A549 (cell line): ENCODE data around the gene PVALEF. TPM values are rescaled to one million over a fixed set of nuclear protein-coding genes. Genes with fewer than 3 reads are reported as not detected.

Experiments used
- ATAC-seq, 2 experiments: fragments of 200-7000 bp in 1 of 2; fragments of >200 bp in 1 of 2; cut with Nextera tagmentation in 1 of 2; cut with Tn5 transposase in 1 of 2; 3 replicates each; pipeline versions ENCODE4 v1.8.0 to v1.9.1; 2018 to 2020; ENCODE audit warnings: mild to moderate bottlenecking in 1 of 2, moderate library complexity in 1 of 2
- CTCF ChIA-PET: fragments of 300-600 bp; sonication (Branson Sonifier 250); formaldehyde crosslinking; extraction: SDS; loops from one replicate; lab custom pipeline; 2021; ENCODE audit warnings: antibody characterized with exemption, inconsistent platforms; lab: Yijun Ruan, JAX
- POLR2A ChIA-PET: fragments of 350-600 bp; formaldehyde crosslinking; extraction: SDS; loops from one replicate; lab custom pipeline; 2021; ENCODE audit warnings: antibody characterized with exemption, inconsistent platforms; lab: Yijun Ruan, JAX
- DNase-seq, 2 experiments: peaks; one replicate each; pipeline versions ENCODE4 v3.0.0 to v3.0.0-alpha.2; 2011 to 2016; ENCODE audit warnings: low read depth in 1 of 2, low spot score in 1 of 2
- FAIRE-seq: peaks from 2 replicates; lab custom pipeline; 2011; peaks lifted over from hg19 to GRCh38; lab: Jason Lieb, UNC
- H3K27ac ChIP-seq, 2 experiments: fragments of >200 bp; sonication (Bioruptor Twin); formaldehyde crosslinking; 3 replicates each; pipeline ENCODE4 v1.5.1; 2016 to 2017
- H3K4me1 ChIP-seq: fragments of >200 bp; sonication (Bioruptor Twin); formaldehyde crosslinking; 3 replicates; pipeline ENCODE4 v1.6.1; 2016
- H3K4me2 ChIP-seq: fragments of >200 bp; sonication (Bioruptor Twin); formaldehyde crosslinking; 3 replicates; pipeline ENCODE4 v1.6.1; 2016
- H3K4me3 ChIP-seq: fragments of >200 bp; sonication (Bioruptor Twin); formaldehyde crosslinking; 3 replicates; pipeline ENCODE4 v1.5.1; 2016
- H3K9me3 ChIP-seq: fragments of >200 bp; sonication (Bioruptor Twin); formaldehyde crosslinking; 3 replicates; pipeline ENCODE4 v1.6.1; 2016
- ATOH8 ChIP-seq: fragments of 250-450 bp; sonication (Bioruptor Pico); IDR thresholded peaks from 2 replicates; pipeline ENCODE4 v1.5.0; 2020; ENCODE audit warnings: low read depth, mild to moderate bottlenecking, moderate library complexity
- CHD2 ChIP-seq: fragments of 150-350 bp; IDR thresholded peaks from 2 replicates; pipeline ENCODE4 v1.6.1; 2014; ENCODE audit warnings: low read length; ENCODE audit not compliant: partially characterized antibody
- E2F6 ChIP-seq: IDR thresholded peaks from 2 replicates; pipeline ENCODE4 v1.6.1; 2012; ENCODE audit warnings: low read depth, borderline replicate concordance
- EHMT2 ChIP-seq: fragments of 200-600 bp; sonication (generic); IDR thresholded peaks from 2 replicates; pipeline ENCODE4 v1.6.1; 2016; ENCODE audit warnings: antibody characterized with exemption, low read depth, mild to moderate bottlenecking, moderate library complexity
- ESRRA ChIP-seq: fragments of 150-350 bp; IDR thresholded peaks from 2 replicates; pipeline ENCODE4 v1.6.1; 2014; ENCODE audit warnings: mild to moderate bottlenecking, low read length, borderline replicate concordance
- FOSB ChIP-seq: fragments of 250-450 bp; sonication (Bioruptor Pico); IDR thresholded peaks from 2 replicates; pipeline ENCODE4 v1.5.0; 2020; ENCODE audit warnings: mild to moderate bottlenecking, moderate library complexity
- FOXS1 ChIP-seq: fragments of 250-450 bp; sonication (Bioruptor Pico); IDR thresholded peaks from 2 replicates; pipeline ENCODE4 v1.5.0; 2020; ENCODE audit warnings: mild to moderate bottlenecking, moderate library complexity
- GATA3 ChIP-seq: IDR thresholded peaks from 2 replicates; pipeline ENCODE4 v1.6.1; 2012; ENCODE audit warnings: borderline replicate concordance
- HDAC2 ChIP-seq: fragments of 200-600 bp; sonication (generic); IDR thresholded peaks from 2 replicates; pipeline ENCODE4 v1.6.1; 2016
- HEYL ChIP-seq: fragments of 250-450 bp; sonication (Bioruptor Pico); IDR thresholded peaks from 2 replicates; pipeline ENCODE4 v1.8.0; 2021; ENCODE audit warnings: mild to moderate bottlenecking, moderate library complexity
- HOXA7 ChIP-seq: fragments of 250-450 bp; sonication (Bioruptor Pico); IDR thresholded peaks from 2 replicates; pipeline ENCODE4 v1.5.0; 2020; ENCODE audit warnings: mild to moderate bottlenecking, moderate library complexity
- HOXB13 ChIP-seq: fragments of 250-450 bp; sonication (Bioruptor Pico); IDR thresholded peaks from 2 replicates; pipeline ENCODE4 v1.5.0; 2020; ENCODE audit warnings: low read depth, mild to moderate bottlenecking, moderate library complexity
- HOXB5 ChIP-seq: fragments of 250-450 bp; sonication (Bioruptor Pico); IDR thresholded peaks from 2 replicates; pipeline ENCODE4 v1.5.0; 2020; ENCODE audit warnings: mild to moderate bottlenecking, moderate library complexity
- JUN ChIP-seq, 2 experiments: fragments of >200 bp; sonication (Bioruptor Twin); formaldehyde crosslinking; IDR thresholded peaks; 2 replicates in 1 of 2; 3 replicates in 1 of 2; pipeline ENCODE4 v1.6.1; 2016 to 2017
- KDM1A ChIP-seq: fragments of 200-600 bp; sonication (generic); IDR thresholded peaks from 2 replicates; pipeline ENCODE4 v1.6.1; 2016; ENCODE audit warnings: low read depth, mild to moderate bottlenecking
- KDM5A ChIP-seq: fragments of 200-600 bp; sonication (generic); IDR thresholded peaks from 2 replicates; pipeline ENCODE4 v1.6.1; 2016; ENCODE audit warnings: antibody characterized with exemption, mild to moderate bottlenecking
- MYC ChIP-seq: IDR thresholded peaks from 2 replicates; pipeline ENCODE4 v1.6.1; 2012; ENCODE audit warnings: mild to moderate bottlenecking, inconsistent platforms, low read length, improper control_type of control experiment, borderline replicate concordance
- NR3C1 ChIP-seq: fragments of >200 bp; sonication (Bioruptor Twin); formaldehyde crosslinking; IDR thresholded peaks from 3 replicates; pipeline ENCODE4 v1.6.1; 2017
- RARB ChIP-seq: fragments of 250-450 bp; sonication (Bioruptor Pico); IDR thresholded peaks from 2 replicates; pipeline ENCODE4 v1.8.0; 2021; ENCODE audit warnings: mild to moderate bottlenecking, moderate library complexity
- REST ChIP-seq: fragments of 200-600 bp; sonication (generic); IDR thresholded peaks from 2 replicates; pipeline ENCODE4 v1.6.1; 2016; ENCODE audit warnings: antibody characterized with exemption, mild to moderate bottlenecking, moderate library complexity
- RNF2 ChIP-seq: fragments of 200-600 bp; sonication (generic); IDR thresholded peaks from 2 replicates; pipeline ENCODE4 v1.6.1; 2016; ENCODE audit warnings: low read depth, mild to moderate bottlenecking, antibody characterized with exemption, moderate library complexity, borderline replicate concordance
- SREBF2 ChIP-seq: fragments of 450-650 bp; IDR thresholded peaks from 2 replicates; pipeline ENCODE4 v1.6.1; 2014; ENCODE audit warnings: mild to moderate bottlenecking, moderate library complexity
- TP53 ChIP-seq: fragments of 250-450 bp; sonication (Bioruptor Pico); IDR thresholded peaks from 2 replicates; pipeline ENCODE4 v1.5.0; 2021; ENCODE audit warnings: mild to moderate bottlenecking, moderate library complexity
- ZFP36 ChIP-seq: fragments of 450-650 bp; IDR thresholded peaks from 2 replicates; pipeline ENCODE4 v1.6.1; 2014; ENCODE audit warnings: borderline replicate concordance; ENCODE audit not compliant: partially characterized antibody
- ZNF302 ChIP-seq: fragments of 250-450 bp; sonication (Bioruptor Pico); IDR thresholded peaks from 2 replicates; pipeline ENCODE4 v1.9.0; 2021; ENCODE audit warnings: inconsistent platforms, mild to moderate bottlenecking, moderate library complexity
- WGBS: methylation state at CpG from one replicate; pipeline ENCODE4 v1.1.6; 2017; ENCODE audit errors: missing lambda C conversion rate; 5-methylcytosine and 5-hydroxymethylcytosine counted together
- polyA plus RNA-seq, 4 experiments: library from polyadenylated mRNA; depleted of rRNA in 3 of 4; stranded (reverse); fragments of >200 nt; fragmentation: RNase III in 1 of 4; extraction: RNeasy Plus Mini Kit Qiagen cat#74134 plus additional on column Dnase treatment in 1 of 4; gene quantifications; 2 replicates in 3 of 4; 3 replicates in 1 of 4; pipeline ENCODE4 v1.2.3, GENCODE V29; 2011 to 2017

Gene PVALEF
- polyA plus RNA-seq, 2 of the 4 experiments (the other 2 are of a cell fraction), result not detected

GRCh38 chr17:81163051-81163695, 2.1 kb upstream of the PVALEF start:
- 75% methylated on average over 19 of the region's 19 CpGs for WGBS
- ChIA-PET CTCF (interaction anchor here (1.0 to 3.1 kb wide), 5 partner anchors 10 to 85 kb away, joined by 3 to 18 read pairs (median 3); no protein-coding TSS in a partner anchor), POLR2A (no interaction called here)
- Histone ChIP-seq H3K4me2 (no peak overlapping the region), H3K27ac (no peak overlapping the region), H3K9me3 (no peaks in the 10 kb centered on the region), H3K4me1 (peaks cover 6% of the 10 kb centered on the region; the same call in 2 of the 3 replicates), H3K4me3 (no peak overlapping the region)
- ATAC-seq (no peak), DNase-seq (no peak), FAIRE-seq (no peak)
- TF ChIP-seq FOXS1 (CRISPR knock-in tag), result no peak
- TF ChIP-seq ZFP36, result peak; percentile 63

GRCh38 chr17:81163703-81164370, 1.5 kb upstream of the PVALEF start:
- CTCF ChIA-PET, result interaction anchor here (1.1 to 3.1 kb wide), 6 partner anchors 9 to 321 kb away, joined by 3 to 18 read pairs (median 3); no protein-coding TSS in a partner anchor

GRCh38 chr17:81164371-81165245, 699 bp upstream of the PVALEF start:
- POLR2A ChIA-PET, result no interaction called here
- no peak overlapping the region for H3K4me3 ChIP-seq
- H3K27ac ChIP-seq, result no peak overlapping the region
- CTCF ChIA-PET, result interaction anchor here (0.5 to 3.1 kb wide), 8 partner anchors 8 to 320 kb away, joined by 3 to 18 read pairs (median 4); no protein-coding TSS in a partner anchor
- DNase-seq (no peak), FAIRE-seq (no peak), ATAC-seq (peak in 1 of 2 experiments; percentile 21; a peak in 3 of 6 replicates)
- no peaks in the 10 kb centered on the region for H3K9me3 ChIP-seq
- WGBS, result 70% methylated on average over 18 of the region's 19 CpGs
- H3K4me1 ChIP-seq, result peaks cover 6% of the 10 kb centered on the region; the same call in 2 of the 3 replicates
- no peak overlapping the region for H3K4me2 ChIP-seq
- TF ChIP-seq ZFP36, result no peak
- TF ChIP-seq ZNF302, result no peak
- TF ChIP-seq REST, result no peak
- no peak for TF ChIP-seq TP53 (CRISPR knock-in tag)
- no peak for TF ChIP-seq EHMT2
- TF ChIP-seq HEYL (CRISPR knock-in tag), result no peak
- no peak for TF ChIP-seq HOXA7
- no peak for TF ChIP-seq KDM5A
- no peak for TF ChIP-seq FOSB
- no peak for TF ChIP-seq CHD2
- TF ChIP-seq ESRRA, result no peak
- no peak for TF ChIP-seq HOXB13
- no peak for TF ChIP-seq GATA3
- no peak for TF ChIP-seq SREBF2
- TF ChIP-seq NR3C1, result no peak
- no peak for TF ChIP-seq MYC
- TF ChIP-seq E2F6, result no peak
- no peak for TF ChIP-seq HDAC2
- TF ChIP-seq JUN (IDR thresholded peaks at IDR 0.05), result no peak

More at GRCh38 chr17:81163703-81164370, 1.5 kb upstream of the PVALEF start:
- H3K4me1 ChIP-seq, result peaks cover 6% of the 10 kb centered on the region; the same call in 2 of the 3 replicates
- 78% methylated on average over 15 of the region's 15 CpGs for WGBS
- H3K27ac ChIP-seq, result no peak overlapping the region
- no peak overlapping the region for H3K4me3 ChIP-seq
- POLR2A ChIA-PET, result no interaction called here
- no peak overlapping the region for H3K4me2 ChIP-seq
- no peaks in the 10 kb centered on the region for H3K9me3 ChIP-seq
- TF ChIP-seq ATOH8 (CRISPR knock-in tag) (no peak), SREBF2 (no peak), RARB (CRISPR knock-in tag) (no peak), RNF2 (no peak), HOXB5 (CRISPR knock-in tag) (no peak), KDM1A (no peak), EHMT2 (no peak), GATA3 (no peak)
- DNase-seq, result no peak
- ATAC-seq, result no peak
- FAIRE-seq, result no peak
